Spinal cord (tissue), 10 donors: ENCODE data around the gene RIBC2. TPM values are rescaled to one million over a fixed set of nuclear protein-coding genes. Genes with fewer than 3 reads are reported as not detected.

Experiments
- DNase-seq, 6 donors: peaks; one replicate each; pipeline versions ENCODE4 v3.0.0 to v3.0.0-alpha.2; 2013 to 2015; ENCODE audit warnings: low spot score in 6 of 6, low read depth in 4 of 6
- H3K27ac ChIP-seq: one replicate; pipeline ENCODE4 v1.5.1; 2013; ENCODE audit warnings: low read depth, low read length, control low read depth
- H3K27me3 ChIP-seq: one replicate; pipeline ENCODE4 v1.6.1; 2013; ENCODE audit warnings: low read length; ENCODE audit not compliant: control insufficient read depth, insufficient read depth
- H3K36me3 ChIP-seq: one replicate; pipeline ENCODE4 v1.6.1; 2013; ENCODE audit warnings: low read length; ENCODE audit not compliant: control insufficient read depth, insufficient read depth
- H3K4me1 ChIP-seq: one replicate; pipeline ENCODE4 v1.6.1; 2013; ENCODE audit warnings: low read length; ENCODE audit not compliant: control insufficient read depth, insufficient read depth
- H3K4me3 ChIP-seq: one replicate; pipeline ENCODE4 v1.5.1; 2013; ENCODE audit warnings: low read depth, low read length, control low read depth
- H3K9me3 ChIP-seq: one replicate; pipeline ENCODE4 v1.6.1; 2013; ENCODE audit warnings: low read length; ENCODE audit not compliant: control insufficient read depth, insufficient read depth
- WGBS: methylation state at CpG from one replicate; pipeline ENCODE4 v1.1.5; 2013; ENCODE audit warnings: missing lambda C conversion rate; ENCODE audit not compliant: insufficient coverage; 5-methylcytosine and 5-hydroxymethylcytosine counted together
- polyA plus RNA-seq, 2 donors: library from polyadenylated mRNA; unstranded; fragments of 120-200 nt; gene quantifications; one replicate each; pipeline ENCODE4 v1.2.1, GENCODE V29; 2013; ENCODE audit not compliant: insufficient read length in 2 of 2
- total RNA-seq, 2 donors: library from RNA; depleted of rRNA in 1 of 2; stranded (reverse); fragments of 120-200 nt in 1 of 2; fragments of >200 nt in 1 of 2; gene quantifications; one replicate each; pipeline versions ENCODE4 v1.2.3 to v1.2.4, GENCODE V29; 2013 to 2014
- donor health status: healthy.

The RIBC2 gene
- total and polyA plus RNA-seq, 4 donors: 2.3 to 9.3 (median 2.5) TPM

GRCh38 chr22:45422237-45422983 is 8.9 kb downstream of the RIBC2 start:
- no peaks in the 10 kb centered on the region for H3K9me3 ChIP-seq
- H3K27ac ChIP-seq: no peak overlapping the region
- no peak for DNase-seq
- peaks cover 4% of the 10 kb centered on the region for H3K4me1 ChIP-seq
- 96% methylated on average over 11 of the region's 14 CpGs for WGBS
- H3K36me3 ChIP-seq: peaks cover 5% of the 10 kb centered on the region
- no peaks in the 10 kb centered on the region for H3K27me3 ChIP-seq
- H3K4me3 ChIP-seq: no peak overlapping the region

GRCh38 chr22:45423524-45423923 is 10.0 kb downstream of the RIBC2 start:
- 72% methylated on average over 2 of the region's 4 CpGs for WGBS
- no peaks in the 10 kb centered on the region for H3K27me3 ChIP-seq
- H3K4me1 ChIP-seq: peaks cover 7% of the 10 kb centered on the region
- H3K4me3 ChIP-seq: no peak overlapping the region
- DNase-seq: no peak
- no peak overlapping the region for H3K27ac ChIP-seq
- H3K36me3 ChIP-seq: peaks cover under 1% of the 10 kb centered on the region
- H3K9me3 ChIP-seq: no peaks in the 10 kb centered on the region

- Histone ChIP-seq H3K27me3 (peaks cover 5% of the 10 kb centered on the region), H3K27ac (no peak overlapping the region), H3K4me3 (no peak overlapping the region), H3K9me3 (no peaks in the 10 kb centered on the region), H3K36me3 (no peaks in the 10 kb centered on the region), H3K4me1 (peaks cover 7% of the 10 kb centered on the region)
- 80% methylated on average over 11 of the region's 14 CpGs for WGBS
- no peak for DNase-seq
These were observed 10.8 kb downstream of the RIBC2 start for GRCh38 chr22:45424241-45424731.

GRCh38 chr22:45425101-45425500 is 11.6 kb downstream of the RIBC2 start:
- no peak for DNase-seq
- peaks cover 7% of the 10 kb centered on the region for H3K4me1 ChIP-seq
- no peak overlapping the region for H3K4me3 ChIP-seq
- H3K27ac ChIP-seq: no peak overlapping the region
- peaks cover 5% of the 10 kb centered on the region for H3K27me3 ChIP-seq
- 85% methylated on average over 2 of the region's 5 CpGs for WGBS
- H3K36me3 ChIP-seq: no peaks in the 10 kb centered on the region
- H3K9me3 ChIP-seq: no peaks in the 10 kb centered on the region

GRCh38 chr22:45425531-45426265 is 12.2 kb downstream of the RIBC2 start:
- peaks cover 5% of the 10 kb centered on the region for H3K27me3 ChIP-seq
- no peak for DNase-seq
- no peak overlapping the region for H3K4me3 ChIP-seq
- H3K4me1 ChIP-seq: peaks cover 7% of the 10 kb centered on the region
- 93% methylated on average over 22 of the region's 23 CpGs for WGBS
- H3K27ac ChIP-seq: no peak overlapping the region
- no peaks in the 10 kb centered on the region for H3K9me3 ChIP-seq
- peaks cover 3% of the 10 kb centered on the region for H3K36me3 ChIP-seq

GRCh38 chr22:45426387-45426786 is 12.9 kb downstream of the RIBC2 start:
- no peak overlapping the region for H3K4me3 ChIP-seq
- no peaks in the 10 kb centered on the region for H3K9me3 ChIP-seq
- no peak overlapping the region for H3K27ac ChIP-seq
- H3K4me1 ChIP-seq: peaks cover 7% of the 10 kb centered on the region
- peaks cover 3% of the 10 kb centered on the region for H3K36me3 ChIP-seq
- H3K27me3 ChIP-seq: peaks cover 5% of the 10 kb centered on the region
- DNase-seq: no peak
- WGBS: 97% methylated on average over 9 of the region's 9 CpGs

- Histone ChIP-seq H3K27me3 (peaks cover 5% of the 10 kb centered on the region), H3K36me3 (peaks cover 3% of the 10 kb centered on the region), H3K4me1 (peaks cover 7% of the 10 kb centered on the region), H3K27ac (no peak overlapping the region), H3K4me3 (no peak overlapping the region), H3K9me3 (no peaks in the 10 kb centered on the region)
- no CpG with 5 or more reads among the region's 2 CpGs for WGBS
- no peak for DNase-seq
These were observed 13.6 kb downstream of the RIBC2 start for GRCh38 chr22:45427114-45427513.

- 90% methylated on average over 19 of the region's 19 CpGs for WGBS
- peaks cover 3% of the 10 kb centered on the region for H3K36me3 ChIP-seq
- peaks cover 7% of the 10 kb centered on the region for H3K4me1 ChIP-seq
- H3K4me3 ChIP-seq: no peak overlapping the region
- peaks cover 5% of the 10 kb centered on the region for H3K27me3 ChIP-seq
- no peak for DNase-seq
- H3K9me3 ChIP-seq: no peaks in the 10 kb centered on the region
- no peak overlapping the region for H3K27ac ChIP-seq
These were observed 15.2 kb downstream of the RIBC2 start for GRCh38 chr22:45428391-45429385.

- Histone ChIP-seq H3K36me3 (peaks cover 3% of the 10 kb centered on the region), H3K9me3 (no peaks in the 10 kb centered on the region), H3K4me3 (no peak overlapping the region), H3K27ac (no peak overlapping the region), H3K27me3 (peaks cover 5% of the 10 kb centered on the region), H3K4me1 (peaks cover 10% of the 10 kb centered on the region)
- DNase-seq: no peak
- 89% methylated on average over 7 of the region's 10 CpGs for WGBS
These were observed 15.9 kb downstream of the RIBC2 start for GRCh38 chr22:45429424-45429823.
